ENCODE results near the gene NKX2-2.

GRCh38 chr20:21498195-21498594 is 15.7 kb downstream of the NKX2-2 start:
- TF ChIP-seq CTCF (IDR thresholded peaks at IDR 0.05; ENCODE audit: extremely low read depth in 1 of 2, insufficient read depth in 1 of 2, low read depth in 1 of 2, low read length in 2 of 2) = no peak
- no peak for TF ChIP-seq POLR2A (IDR thresholded peaks at IDR 0.05; ENCODE audit: low read depth, low read length)
- TF ChIP-seq MAX (IDR thresholded peaks at IDR 0.05; ENCODE audit: insufficient read depth, insufficient read length) = no peak
- TF ChIP-seq POLR2AphosphoS5 (IDR thresholded peaks at IDR 0.05; ENCODE audit: insufficient read depth, low read depth, low read length) = no peak
